Activated T-cell treated with anti-CD3 and anti-CD28 coated beads, Interleukin-2, amount 50 U/mL, for 1 hour (primary cell): Measurements from ENCODE around the gene TMEM72.
A peak's percentile ranks its signal among the peaks of the same experiment; 100 is the strongest.

Experiments used
- DNase-seq: peaks from one replicate; pipeline ENCODE4 v3.0.0-alpha.2; 2020

The TMEM72 gene

DNA sequence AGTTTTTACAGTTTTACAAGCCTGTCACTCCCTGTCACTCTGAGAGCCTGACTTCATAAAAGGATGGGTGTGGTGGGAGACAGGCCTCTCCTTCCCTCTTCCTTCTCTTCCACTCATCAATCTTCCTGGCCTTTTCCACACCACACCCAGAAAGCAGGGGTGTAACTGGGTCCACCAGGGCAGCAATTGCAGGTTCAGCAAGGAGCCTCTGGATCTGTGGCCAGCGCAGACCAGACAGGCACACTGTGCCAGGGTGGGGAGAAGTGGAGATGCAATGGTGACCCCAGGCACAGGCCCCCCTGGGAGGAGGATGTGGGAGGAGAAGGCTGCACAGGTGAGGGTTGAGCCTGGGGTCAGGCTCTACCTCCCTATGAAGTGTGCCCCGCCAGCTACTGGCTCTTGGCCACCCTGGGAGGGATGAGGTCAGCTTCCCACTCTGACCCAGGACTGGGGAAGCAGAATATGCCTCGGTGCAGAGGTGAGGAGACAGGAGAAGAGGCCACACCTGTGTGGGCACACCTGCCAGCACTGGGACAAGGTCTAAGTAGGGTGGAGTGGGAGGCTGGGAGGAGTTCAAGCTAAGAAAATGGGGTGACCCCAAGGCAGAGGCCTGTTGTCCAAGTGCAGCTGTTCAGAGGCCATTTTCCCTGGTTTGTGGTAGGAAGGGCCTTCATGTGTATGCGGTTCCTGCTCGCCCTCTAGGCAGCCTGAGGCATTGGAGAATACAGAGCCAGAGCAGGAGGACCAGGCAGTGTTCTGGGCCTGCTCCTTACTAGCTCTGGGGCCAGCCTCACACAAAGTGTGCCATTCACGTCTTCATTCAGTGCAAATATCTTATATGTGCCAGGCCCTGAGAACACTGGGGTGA lies 20.2 kb upstream of the TMEM72 start:
- no peak for DNase-seq

DNA sequence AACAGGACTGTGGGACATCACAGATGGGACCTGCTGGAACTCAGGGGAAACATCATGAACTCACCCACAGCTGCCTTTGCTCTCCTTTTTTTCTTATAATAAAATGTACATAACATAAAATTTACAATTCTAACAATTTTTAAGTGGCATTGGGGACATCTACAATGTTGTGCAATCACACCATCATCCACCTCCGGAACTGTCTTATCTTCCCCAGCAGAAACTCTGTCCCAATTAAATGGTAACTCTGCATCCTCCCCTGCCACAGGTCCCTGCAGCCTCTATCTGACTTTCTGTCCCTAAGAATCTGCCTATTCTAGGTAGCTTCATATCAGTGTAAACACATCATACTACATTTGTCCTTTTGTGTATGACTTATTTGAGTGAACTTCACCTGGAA lies 19.4 kb upstream of the TMEM72 start:
- DNase-seq, result no peak

DNA sequence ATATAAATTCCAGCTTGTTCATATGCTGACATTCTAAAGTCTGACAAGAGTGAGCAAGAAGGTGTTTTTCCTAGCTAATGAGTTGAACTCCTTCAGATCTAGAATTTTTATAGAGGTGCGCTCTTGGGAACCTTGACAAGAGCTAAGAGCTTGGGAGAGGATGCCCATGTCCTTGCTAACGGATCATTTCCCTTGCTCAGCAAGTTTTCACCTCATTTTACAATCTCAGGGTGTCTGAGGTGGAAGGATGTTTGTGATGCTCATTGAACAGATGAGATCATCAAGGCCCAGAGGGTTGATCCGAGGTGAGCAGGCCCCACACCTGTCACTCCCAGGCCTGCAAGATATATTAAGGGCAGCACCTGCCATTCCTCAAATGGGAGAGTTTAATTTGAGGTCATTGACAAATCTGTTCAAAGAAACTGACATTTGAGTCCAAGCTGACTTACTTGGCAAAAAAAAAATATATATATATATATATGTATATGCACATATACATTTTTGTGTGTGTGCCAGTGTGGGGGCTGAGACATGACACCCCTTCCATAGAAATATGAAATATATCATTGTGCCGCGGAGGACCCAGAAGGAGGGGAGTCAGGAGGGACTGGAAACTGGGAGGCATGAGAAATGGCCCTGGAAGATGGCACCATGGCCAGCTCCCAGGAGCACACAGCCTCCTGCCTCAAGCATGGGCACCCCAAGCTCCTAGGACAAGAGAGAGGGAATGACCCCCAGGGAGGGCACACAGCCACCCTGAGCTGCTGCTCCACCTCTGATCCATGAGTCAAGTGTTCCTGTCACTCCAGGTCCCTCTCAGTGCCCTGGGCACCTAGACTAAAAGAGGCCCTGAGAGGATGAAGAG lies 17.3 kb upstream of the TMEM72 start:
- DNase-seq, result no peak

DNA sequence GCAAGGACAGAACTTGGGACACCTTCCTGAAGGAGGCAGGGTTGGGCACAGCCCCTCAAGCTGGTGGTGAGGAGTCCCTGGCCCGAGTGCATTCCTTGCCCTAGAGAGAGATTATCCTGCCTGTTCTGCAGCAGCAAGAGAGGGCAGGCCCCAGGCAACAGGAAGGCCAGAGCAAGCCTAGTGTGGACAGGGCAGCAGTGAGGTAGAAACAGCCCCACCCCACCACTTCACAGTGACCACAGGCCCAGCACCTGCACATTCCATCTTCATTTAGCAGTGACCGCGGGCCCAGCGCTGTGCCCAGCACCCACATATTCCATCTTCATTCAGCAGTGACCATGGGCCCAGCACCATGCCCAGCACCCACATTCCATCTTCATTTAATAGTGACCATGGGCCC lies 16.4 kb upstream of the TMEM72 start:
- DNase-seq, result no peak

DNA sequence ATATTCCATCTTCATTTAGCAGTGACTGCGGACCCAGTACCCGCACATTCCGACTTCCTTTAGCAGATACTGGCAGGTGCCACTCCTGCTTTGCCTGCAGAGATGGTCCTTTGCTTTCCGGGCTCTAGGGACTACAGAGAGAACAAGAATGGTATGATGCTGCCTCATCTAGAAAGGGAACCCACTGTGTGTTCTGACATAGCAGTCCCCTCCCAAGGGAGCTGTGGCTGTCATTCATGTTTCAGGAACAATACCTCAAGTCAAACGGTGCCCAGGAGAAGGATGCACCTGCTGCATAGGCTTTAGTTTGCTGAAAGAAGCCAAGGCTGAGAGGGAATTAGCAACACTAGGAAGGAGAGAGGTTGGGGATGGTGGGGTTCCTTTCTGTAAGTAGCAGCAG lies 15.9 kb upstream of the TMEM72 start:
- no peak for DNase-seq

DNA sequence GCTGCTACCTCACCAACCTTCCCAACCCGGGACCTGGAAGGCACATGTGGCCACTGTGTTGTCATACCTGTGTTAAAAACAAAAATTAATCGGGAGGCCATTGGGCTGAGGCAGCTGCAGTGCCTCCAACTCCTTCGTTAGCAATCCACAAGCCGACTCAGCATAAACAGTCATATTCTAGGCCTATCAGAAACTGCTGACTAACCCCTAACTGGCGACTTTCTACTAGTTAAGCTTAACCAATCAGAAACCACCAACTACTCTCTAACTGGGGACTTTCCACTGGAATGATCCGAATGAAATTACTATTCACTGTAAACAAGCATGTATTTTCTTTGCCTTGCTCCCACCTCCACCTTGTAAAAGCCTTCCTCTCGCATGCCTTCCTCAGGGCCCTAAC lies 14.1 kb upstream of the TMEM72 start:
- DNase-seq, result no peak

DNA sequence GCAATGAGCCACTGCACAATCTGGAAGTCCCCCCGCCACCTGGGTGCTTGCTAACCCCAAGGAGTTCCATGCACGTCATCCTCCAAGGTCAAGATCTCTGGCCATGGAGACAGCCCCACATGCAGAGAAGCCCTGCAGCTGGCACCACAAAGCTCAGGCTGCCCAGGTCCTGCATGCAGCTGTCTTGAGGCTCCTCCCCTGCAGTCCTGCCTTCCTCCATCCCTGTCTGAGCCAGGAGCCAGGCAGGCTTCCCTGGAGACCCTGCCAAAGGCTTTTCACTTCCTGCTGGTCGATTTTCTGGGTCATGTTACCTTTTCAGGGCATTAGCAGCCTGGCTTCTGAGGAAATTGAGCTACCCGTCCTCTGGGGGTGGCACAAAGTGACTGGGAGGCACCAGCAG lies 12.5 kb upstream of the TMEM72 start:
- no peak for DNase-seq

DNA sequence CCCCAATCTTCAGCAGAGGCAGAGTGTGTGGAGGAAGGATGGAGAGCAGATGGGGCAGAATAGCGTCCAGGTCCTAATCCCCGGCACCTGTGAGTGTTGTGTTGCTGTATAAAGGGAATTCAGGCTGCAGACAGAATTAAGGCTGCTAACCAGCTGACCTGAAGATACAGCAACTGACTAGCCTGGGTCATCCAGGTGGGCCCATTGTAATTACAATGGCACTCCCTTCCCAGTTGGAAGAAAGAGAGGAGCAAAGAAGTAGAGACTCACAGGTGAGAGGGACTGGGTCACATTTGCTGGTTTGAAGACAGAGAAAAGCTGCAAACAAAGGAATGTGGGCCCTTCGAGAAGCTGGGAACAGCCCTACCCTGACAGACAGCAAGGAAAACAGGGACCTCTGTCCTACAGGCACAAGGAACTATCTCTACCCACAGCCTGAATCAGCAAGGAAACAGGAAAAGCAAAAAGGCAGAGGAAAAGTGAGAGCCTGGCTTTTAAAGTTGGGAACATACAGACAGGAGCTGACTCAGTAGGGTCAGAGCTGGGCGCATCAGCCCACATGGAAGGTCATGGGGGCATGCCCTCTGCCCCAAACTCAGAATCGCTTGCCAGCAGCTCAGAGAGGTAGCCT lies 11.6 kb upstream of the TMEM72 start:
- no peak for DNase-seq

DNA sequence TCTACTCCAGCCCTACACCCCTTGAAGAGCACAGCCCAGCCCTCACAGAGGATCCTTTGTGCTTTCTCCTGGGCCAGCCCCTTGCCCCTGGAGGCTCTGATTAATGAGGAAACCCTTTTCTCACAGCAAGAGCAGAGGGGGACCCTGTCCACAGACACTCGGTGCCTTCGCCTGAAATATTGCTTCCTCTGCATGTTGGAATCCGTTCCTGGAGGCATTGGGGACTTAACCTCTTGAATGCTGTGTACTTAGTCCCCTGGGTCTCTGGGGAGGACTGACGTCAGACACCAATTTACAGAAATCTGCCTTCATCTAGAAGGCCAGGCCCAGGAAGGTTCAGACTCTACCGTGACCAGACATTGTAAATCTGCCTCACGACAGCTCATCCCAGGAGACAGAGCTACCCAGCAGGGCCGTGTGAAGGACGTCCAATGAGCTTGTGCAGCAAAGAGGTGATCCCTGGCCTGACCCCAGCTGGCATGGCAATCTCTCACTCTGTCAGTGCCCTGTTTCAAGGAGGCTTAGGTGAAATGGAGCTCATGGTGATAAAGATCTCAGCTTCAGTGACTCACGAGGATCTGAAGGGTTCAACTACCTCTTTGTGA lies 8.1 kb upstream of the TMEM72 start:
- DNase-seq, result no peak

DNA sequence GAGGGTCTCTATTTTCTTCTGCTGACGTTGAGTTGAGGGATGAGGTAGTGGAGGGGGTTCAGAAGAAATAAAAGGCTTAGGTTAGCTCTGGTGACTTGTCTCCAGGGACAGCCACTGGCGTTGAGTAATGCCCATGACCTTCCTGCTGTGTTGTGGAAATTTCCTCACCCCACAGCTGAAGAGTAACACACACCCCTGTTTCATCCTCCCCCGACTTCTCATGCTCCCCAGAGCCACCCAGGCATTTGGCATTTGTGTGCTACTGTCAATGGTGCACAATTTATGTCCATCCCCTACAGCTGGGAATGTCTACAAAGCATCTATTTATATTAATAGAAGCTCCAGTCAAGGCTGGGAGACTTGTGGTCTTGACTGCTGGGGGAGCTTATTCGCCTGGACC lies 4.7 kb upstream of the TMEM72 start:
- DNase-seq, result no peak

DNA sequence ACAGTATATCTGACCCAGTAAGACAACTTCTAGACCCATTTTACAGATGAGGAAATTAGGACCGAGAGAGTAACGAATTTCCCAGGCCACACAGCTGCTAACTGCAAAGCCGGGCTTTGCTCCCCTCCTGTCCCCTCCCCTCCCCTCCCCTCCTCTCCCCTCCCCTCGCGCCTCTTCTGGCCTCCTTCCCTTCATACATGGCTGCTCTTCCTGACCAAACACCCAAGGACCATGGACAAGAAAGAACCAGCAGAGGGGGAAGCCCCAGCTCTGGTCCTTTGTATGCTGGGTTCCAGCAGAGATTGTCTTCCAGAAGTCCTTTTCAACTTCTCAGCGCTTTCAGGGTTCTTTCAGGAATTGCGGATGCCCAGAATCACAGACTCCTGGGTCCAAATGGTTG lies 3.6 kb upstream of the TMEM72 start:
- DNase-seq, result no peak

DNA sequence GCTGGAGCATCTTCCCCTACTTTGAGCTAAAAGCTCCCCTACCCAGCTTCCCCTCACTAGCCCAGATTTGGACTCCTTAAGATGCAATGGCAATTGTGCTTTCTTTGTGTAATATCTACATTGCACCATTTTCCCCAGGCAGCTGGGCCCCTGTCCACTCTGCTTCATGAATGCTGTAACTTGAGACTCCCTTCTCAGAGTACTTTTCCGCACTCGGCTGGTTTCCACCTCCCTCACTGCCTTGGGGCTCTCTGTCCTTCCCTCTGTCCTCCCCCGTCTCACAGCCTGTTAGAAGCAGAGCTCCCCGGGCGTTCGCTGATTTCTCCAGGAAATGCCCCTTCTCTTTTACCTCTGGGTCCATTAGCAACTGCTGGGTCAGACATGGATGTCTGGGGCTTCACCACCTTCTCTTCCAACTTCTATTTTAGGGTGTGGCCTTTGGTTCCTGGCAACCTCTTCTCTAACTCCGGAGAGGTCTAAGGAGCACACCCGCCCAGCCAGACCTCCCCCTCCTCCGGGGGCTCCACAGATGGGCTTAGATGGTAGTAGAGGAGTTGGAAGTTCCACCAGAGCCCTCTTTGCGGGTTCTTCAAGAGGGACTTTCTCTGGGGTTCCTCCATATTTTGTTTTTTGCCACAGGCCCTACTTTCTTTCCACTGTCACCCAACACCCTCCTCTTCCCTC lies 2.9 kb upstream of the TMEM72 start:
- no peak for DNase-seq

DNA sequence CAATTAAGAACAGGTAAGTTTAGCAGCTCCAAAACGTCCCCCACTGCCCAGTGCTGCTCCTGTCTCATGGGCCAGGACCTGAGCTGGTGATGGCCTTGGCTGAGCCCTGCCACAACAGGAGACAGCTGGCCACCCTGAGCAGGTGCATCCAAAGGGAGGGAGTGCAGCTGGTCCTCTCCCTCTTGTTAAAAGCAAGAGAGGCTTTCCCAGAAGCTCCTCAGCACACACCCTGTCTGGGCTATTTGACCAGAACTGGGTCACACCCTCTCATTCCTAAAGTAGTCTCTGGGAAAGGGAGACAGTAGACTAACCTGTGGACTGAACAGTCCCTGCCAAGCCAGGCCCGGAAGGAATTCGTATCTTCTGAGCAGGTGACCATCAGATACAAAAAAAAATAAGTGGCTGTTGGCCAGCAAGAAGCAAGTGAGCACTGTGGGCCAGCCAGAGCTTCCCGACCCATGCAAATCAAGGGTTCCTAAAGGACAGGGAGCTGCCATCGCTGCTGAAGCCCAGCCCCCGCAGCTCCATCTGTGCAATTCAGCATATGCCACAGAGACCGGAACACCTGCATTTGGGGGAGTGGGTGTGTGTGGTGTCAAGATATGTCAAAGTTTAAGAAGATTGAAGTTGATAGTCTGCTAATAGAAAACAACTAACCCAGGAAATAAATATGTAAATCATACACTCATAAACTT lies 2.1 kb upstream of the TMEM72 start:
- no peak for DNase-seq

DNA sequence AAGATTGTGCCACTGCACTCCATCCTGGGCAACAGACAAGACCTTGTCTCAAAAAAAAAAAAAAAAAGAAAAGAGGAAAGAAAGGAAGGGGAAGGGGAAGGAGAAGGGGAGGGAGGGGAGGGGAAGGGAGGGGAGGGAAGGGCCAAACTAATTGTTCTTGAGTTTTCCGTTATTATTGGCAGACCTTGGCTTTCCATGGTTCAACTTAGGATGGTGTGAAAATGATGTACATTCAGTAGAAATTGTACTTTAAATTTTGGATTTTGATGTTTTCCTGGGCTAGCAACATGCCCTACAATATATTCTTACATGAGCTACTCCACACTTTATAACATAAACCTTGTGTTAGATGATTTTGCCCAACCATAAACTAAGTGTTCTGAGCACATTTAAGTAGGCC lies 1.2 kb upstream of the TMEM72 start:
- no peak for DNase-seq

DNA sequence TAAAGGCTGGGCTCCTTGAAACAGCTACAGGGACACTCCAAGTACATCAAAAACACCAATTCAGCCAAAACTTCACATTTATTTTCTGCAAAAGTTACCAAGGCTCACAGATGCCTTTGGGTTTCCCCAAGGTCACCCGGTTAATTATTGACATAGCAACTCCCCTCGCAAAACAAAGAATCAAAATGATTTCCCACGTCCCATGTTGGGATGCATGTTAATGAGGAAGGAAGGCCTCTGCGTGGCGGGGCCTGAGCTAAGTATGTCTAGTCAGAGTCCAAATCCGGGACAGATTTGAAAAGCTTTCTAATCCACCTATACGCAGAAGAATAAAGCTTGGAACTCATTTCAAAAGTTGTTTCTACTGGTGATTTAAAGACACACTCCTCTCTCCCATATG lies 535 bp upstream of the TMEM72 start:
- DNase-seq, result no peak

DNA sequence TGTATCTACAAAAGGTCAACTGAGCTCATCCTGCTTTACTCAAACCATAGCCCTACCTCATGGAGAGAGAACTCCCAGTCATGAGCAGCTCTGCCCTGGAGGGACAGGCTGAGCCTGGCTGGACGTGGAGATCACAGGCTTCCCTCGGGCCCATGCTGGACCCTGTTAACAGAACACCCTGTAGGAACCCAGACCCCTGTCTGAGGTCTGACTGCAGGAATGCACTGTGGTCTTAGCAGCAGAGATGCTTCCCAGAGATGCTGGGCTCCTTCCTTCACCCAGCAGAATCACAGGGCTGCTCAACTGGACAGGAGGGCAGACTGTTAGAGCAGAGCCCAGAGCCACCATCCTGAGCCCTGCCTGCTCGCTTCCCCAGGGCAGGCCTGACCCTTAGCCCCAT lies 814 bp downstream of the TMEM72 start:
- no peak for DNase-seq

DNA sequence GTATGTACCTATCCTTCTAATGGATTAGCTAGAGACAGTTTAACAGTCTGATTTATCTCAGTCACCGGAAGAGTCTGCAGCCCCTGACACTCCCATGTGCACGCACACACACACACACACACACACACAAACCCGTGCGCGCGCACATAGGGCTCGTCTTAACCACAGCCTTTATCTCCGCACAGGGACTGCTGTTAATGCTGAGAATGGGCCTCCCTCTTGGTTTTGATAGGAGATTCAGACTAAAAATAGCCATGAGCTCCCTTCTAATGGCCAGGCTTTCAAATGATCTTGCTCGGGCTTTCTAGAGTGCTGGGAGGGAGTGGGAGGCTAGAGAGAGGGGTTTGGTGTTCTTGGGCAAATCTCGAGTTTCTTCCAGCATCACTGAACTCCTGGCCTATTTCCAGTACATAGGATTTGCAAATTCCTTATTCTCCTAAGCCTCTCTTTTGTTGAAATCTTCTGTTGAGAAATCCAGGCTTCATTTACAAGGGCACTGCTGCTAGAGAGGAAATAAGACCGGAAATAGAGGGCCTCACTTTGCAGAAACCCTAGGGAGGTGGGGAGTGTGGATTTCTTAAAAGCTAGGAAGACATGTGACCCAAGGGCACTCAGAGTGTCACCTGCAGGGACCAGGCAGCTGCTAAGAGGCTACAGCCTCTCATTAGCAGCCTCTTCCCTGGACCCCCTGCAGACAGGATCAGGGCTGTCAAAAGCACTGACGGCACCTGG lies 2.4 kb downstream of the TMEM72 start:
- peak; percentile 38 for DNase-seq

DNA sequence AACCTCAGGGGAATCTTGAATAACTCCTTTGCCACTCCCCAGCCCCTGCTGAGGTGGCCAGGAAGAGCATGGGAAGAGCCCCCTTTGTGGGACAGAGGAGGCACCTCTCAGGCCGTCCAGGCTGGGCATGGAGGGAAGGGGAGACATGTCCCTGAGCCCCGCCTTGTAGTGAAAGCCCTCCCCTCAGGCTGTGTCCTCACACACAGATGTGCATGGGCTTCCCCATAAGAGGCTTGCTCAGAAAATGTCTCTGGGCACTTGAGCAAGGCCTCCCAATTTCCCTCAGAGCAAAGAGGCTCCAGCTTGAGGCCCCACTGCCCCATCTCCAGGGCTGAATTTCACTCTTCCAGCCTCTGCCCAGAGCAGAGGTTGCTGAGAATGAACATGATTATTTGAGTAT lies 3.8 kb downstream of the TMEM72 start:
- DNase-seq, result no peak

DNA sequence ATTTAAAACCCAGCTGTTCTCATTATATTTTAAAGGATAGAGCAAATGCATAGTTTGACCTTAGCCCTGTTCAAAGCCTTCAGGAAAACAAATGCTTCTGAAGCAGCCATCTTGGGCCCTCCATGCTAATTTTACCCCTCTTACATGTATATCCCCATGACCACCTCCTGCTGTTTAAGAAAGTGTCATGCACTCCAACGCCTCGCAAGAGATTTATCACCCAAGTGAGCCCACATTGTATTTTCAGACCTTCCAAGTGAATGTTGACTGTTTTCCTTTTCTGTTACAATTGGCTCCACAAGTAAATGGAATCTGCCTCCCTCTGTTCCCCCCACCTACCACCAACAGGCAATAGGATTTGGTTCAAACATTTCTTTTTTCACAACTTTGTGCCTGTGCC lies 5.3 kb downstream of the TMEM72 start:
- DNase-seq, result no peak

DNA sequence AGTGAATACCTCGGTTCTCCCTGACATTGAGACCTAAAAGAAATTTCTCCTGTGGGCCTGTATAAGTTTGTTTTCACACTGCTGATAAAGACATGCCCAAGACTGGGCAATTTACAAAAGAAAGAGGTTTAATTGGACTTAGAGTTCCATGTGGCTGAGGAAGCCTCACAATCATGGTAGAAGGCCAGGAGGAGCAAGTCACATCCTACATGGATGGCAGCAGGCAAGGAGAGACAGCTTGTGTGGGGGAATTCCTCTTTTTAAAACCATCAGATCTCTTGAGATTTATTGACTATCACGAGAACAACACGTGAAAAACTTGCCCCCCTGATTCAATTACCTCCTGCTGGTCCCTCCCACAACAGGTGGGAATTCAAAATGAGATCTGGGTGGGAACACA lies 6.7 kb downstream of the TMEM72 start:
- no peak for DNase-seq

DNA sequence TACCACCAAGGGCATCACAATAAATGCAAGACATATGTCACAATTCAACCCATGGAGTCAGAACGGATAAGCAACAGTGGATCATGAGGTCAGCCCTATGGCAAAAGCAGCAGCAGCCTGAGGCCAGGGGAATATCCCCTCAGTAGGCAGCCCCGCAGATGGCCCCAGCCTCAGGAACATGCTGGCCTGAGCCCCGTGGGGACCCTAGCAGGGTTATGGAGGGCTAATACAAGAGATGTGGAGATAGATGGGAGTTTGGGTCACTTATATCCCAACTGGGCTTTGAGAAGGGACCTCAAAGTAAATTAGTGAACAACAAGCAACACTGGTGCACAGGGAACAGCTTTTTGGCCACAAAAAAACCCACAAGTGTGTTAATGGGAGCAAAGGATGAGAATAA lies 9.1 kb downstream of the TMEM72 start:
- DNase-seq, result no peak
